Peyer's patch (tissue), 4 donors: Measurements from ENCODE around the gene GPC6. TPM values are rescaled to one million over a fixed set of nuclear protein-coding genes. Genes with fewer than 3 reads are reported as not detected.

ENCODE experiments used
- DNase-seq, 3 donors: peaks; one replicate each; pipeline ENCODE4 v3.0.0-alpha.2; 2017 to 2019
- H3K27ac ChIP-seq, 4 donors: fragments of 200-600 bp; sonication (generic); one replicate each; pipeline ENCODE4 v1.5.1; 2016 to 2019
- H3K27me3 ChIP-seq, 2 donors: fragments of 200-600 bp; sonication (generic); one replicate each; pipeline ENCODE4 v1.5.1; 2019
- H3K36me3 ChIP-seq, 3 donors: fragments of 200-600 bp; sonication (generic); one replicate each; pipeline ENCODE4 v1.5.1; 2016 to 2019
- H3K4me1 ChIP-seq, 4 donors: fragments of 200-600 bp; sonication (generic); one replicate each; pipeline ENCODE4 v1.5.1; 2016 to 2019
- H3K4me3 ChIP-seq, 4 donors: fragments of 200-600 bp; sonication (generic); 1 replicate in 3 of 4; 2 replicates in 1 of 4; pipeline ENCODE4 v1.5.1; 2016 to 2019; ENCODE audit warnings: mild to moderate bottlenecking in 1 of 4
- H3K9me3 ChIP-seq, 4 donors: fragments of 200-600 bp; sonication (generic); one replicate each; pipeline ENCODE4 v1.5.1; 2016 to 2019; ENCODE audit warnings: mild to moderate bottlenecking in 1 of 4
- CTCF ChIP-seq, 6 experiments: fragments of 450-650 bp in 4 of 6; fragments of 200-600 bp in 2 of 6; sonication (generic) in 1 of 6; IDR thresholded peaks; one replicate each; pipeline ENCODE4 v1.5.1; 2017 to 2019; ENCODE audit warnings: antibody characterized with exemption in 6 of 6, mild to moderate bottlenecking in 3 of 6, moderate library complexity in 1 of 6
- POLR2A ChIP-seq, 2 donors: fragments of 450-650 bp; IDR thresholded peaks; one replicate each; pipeline ENCODE4 v1.5.1; 2017; ENCODE audit warnings: antibody characterized with exemption in 2 of 2, mild to moderate bottlenecking in 2 of 2, moderate library complexity in 2 of 2
- total RNA-seq, 4 donors: library from RNA; depleted of rRNA; stranded (reverse); fragments of >200 nt; gene quantifications; one replicate each; pipeline ENCODE4 v1.1.0, GENCODE V29; 2016

Gene GPC6
- total RNA-seq, 4 donors from 2014 or later = 1.6 to 13.2 (median 2.6) TPM

- DNase-seq = no peak
- Histone ChIP-seq H3K4me3 (no peak overlapping the region), H3K27me3 (no peaks in the 10 kb centered on the region), H3K27ac (no peak overlapping the region), H3K4me1 (no peaks in the 10 kb centered on the region), H3K9me3 (no peaks in the 10 kb centered on the region), H3K36me3 (no peaks in the 10 kb centered on the region)
- no peak for TF ChIP-seq POLR2A (IDR thresholded peaks at IDR 0.05)
- no peak for TF ChIP-seq CTCF (IDR thresholded peaks at IDR 0.05)
Observed at GRCh38 chr13:94353167-94353710, 1126.6 kb downstream of the GPC6 start.

DNA sequence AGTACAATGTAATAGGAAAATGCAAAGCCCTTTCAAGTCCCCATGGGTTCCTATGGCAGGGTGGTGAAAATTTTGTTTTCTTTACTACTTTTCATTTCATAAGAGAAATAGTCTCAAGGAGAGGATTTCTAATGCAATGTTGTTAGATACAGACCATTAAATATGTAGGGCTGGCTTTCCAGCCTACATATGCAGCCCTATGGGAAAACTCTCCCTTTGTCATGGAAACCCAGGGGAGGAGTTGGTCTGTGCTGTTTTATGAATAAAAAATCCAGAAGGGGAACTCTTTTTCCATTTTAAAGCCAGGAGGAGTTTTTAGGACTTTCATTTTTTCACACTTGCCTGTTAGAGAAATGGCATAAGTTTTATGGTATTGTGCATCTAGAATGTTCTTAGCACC lies 1133.3 kb downstream of the GPC6 start:
- H3K27me3 ChIP-seq = no peaks in the 10 kb centered on the region
- no peaks in the 10 kb centered on the region for H3K36me3 ChIP-seq
- H3K4me3 ChIP-seq = no peak overlapping the region
- no peaks in the 10 kb centered on the region for H3K9me3 ChIP-seq
- no peak overlapping the region for H3K27ac ChIP-seq
- DNase-seq = no peak
- no peaks in the 10 kb centered on the region for H3K4me1 ChIP-seq
- TF ChIP-seq POLR2A (IDR thresholded peaks at IDR 0.05) (no peak), CTCF (IDR thresholded peaks at IDR 0.05) (no peak)

DNA sequence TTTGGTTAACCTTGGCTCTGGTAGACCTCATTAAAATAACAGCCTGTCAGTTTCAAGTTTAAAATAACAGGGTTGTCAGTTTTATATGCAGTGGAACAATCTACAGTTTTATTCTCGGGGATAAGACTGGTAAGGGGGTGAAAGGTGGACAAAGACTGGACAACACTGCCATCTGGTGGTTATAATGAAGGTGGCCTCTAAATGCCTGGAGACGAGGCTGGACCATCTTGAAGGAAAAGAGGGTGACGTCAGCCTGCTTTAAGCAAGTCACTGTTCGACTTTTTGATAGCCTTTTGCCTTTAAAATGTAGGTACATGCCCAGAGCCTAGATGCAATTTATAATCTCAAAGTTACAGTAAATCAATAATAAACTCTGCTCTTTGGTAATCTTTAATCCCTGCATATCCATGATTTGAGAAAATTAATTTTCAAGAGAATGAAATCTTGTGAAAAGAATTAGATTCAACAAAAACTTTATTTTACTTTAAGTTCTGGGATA lies 1135.9 kb downstream of the GPC6 start:
- H3K4me1 ChIP-seq = no peaks in the 10 kb centered on the region

DNA sequence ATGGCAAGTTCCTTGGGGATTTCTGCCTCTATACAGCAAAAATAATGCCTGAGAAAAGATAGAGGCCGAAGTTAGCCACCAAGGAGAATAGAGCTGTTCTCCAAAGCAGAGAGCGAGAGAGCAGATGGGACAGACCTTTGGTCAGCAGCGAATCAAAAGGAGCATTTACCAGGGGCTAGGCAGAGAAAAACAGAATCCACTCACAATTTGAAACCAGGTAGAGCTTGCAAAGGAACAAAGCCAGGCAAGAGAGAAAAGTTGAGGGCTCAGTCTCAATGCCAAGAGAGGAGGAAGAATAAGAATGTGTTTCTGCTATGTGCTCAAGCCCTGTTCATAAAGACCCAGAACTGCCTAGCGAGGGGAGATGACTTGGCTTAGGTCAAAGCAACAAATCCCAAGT lies 1140.1 kb downstream of the GPC6 start:
- no peaks in the 10 kb centered on the region for H3K9me3 ChIP-seq
- no peak overlapping the region for H3K27ac ChIP-seq
- no peak for TF ChIP-seq POLR2A (IDR thresholded peaks at IDR 0.05)
- H3K27me3 ChIP-seq = no peaks in the 10 kb centered on the region
- H3K36me3 ChIP-seq = no peaks in the 10 kb centered on the region
- no peaks in the 10 kb centered on the region for H3K4me1 ChIP-seq
- no peak for DNase-seq
- H3K4me3 ChIP-seq = no peak overlapping the region

More for the DNA sequence above, 1135.9 kb downstream of the GPC6 start:
- peak in 2 of 3 donors; percentile 35 to 82 for DNase-seq
- no peak overlapping the region for H3K27ac ChIP-seq
- TF ChIP-seq POLR2A (IDR thresholded peaks at IDR 0.05) (no peak), CTCF (IDR thresholded peaks at IDR 0.05) (peak; percentile 62 to 87 (median 82))
- H3K4me3 ChIP-seq = no peak overlapping the region
- no peaks in the 10 kb centered on the region for H3K9me3 ChIP-seq
- H3K36me3 ChIP-seq = no peaks in the 10 kb centered on the region
- H3K27me3 ChIP-seq = no peaks in the 10 kb centered on the region

- Histone ChIP-seq H3K4me1 (no peaks in the 10 kb centered on the region), H3K9me3 (no peaks in the 10 kb centered on the region), H3K4me3 (no peak overlapping the region), H3K36me3 (no peaks in the 10 kb centered on the region), H3K27me3 (no peaks in the 10 kb centered on the region), H3K27ac (peak overlapping the region in 1 of 4 donors; percentile 16)
- no peak for TF ChIP-seq CTCF (IDR thresholded peaks at IDR 0.05)
- no peak for TF ChIP-seq POLR2A (IDR thresholded peaks at IDR 0.05)
- DNase-seq = no peak
Observed at GRCh38 chr13:94369972-94370436, 1143.4 kb downstream of the GPC6 start.

GRCh38 chr13:94371855-94372254 lies 1145.2 kb downstream of the GPC6 start:
- no peaks in the 10 kb centered on the region for H3K36me3 ChIP-seq
- DNase-seq = no peak
- H3K9me3 ChIP-seq = no peaks in the 10 kb centered on the region
- no peak overlapping the region for H3K27ac ChIP-seq
- H3K4me3 ChIP-seq = no peak overlapping the region
- H3K27me3 ChIP-seq = no peaks in the 10 kb centered on the region
- TF ChIP-seq CTCF (IDR thresholded peaks at IDR 0.05) (no peak), POLR2A (IDR thresholded peaks at IDR 0.05) (no peak)
- no peaks in the 10 kb centered on the region for H3K4me1 ChIP-seq
